Astrocyte (in vitro differentiated cells and primary cell): ENCODE data around the gene ZNF436. TPM values are rescaled to one million over a fixed set of nuclear protein-coding genes. Genes with fewer than 3 reads are reported as not detected.

ENCODE experiments used
- DNase-seq: peaks from one replicate; pipeline ENCODE4 v3.0.0-alpha.2; 2010; ENCODE audit warnings: low read depth
- FAIRE-seq: peaks from 2 replicates; lab custom pipeline; 2011; peaks lifted over from hg19 to GRCh38; lab: Jason Lieb, UNC
- H2AFZ ChIP-seq: 2 replicates; pipeline ENCODE4 v1.6.0; 2012; ENCODE audit warnings: low read depth, low read length, inconsistent platforms
- H3K27ac ChIP-seq: 2 replicates; pipeline ENCODE4 v1.5.1; 2011; ENCODE audit warnings: low read depth, low read length, inconsistent platforms
- H3K27me3 ChIP-seq: 2 replicates; pipeline ENCODE4 v1.6.0; 2011; ENCODE audit warnings: low read length, inconsistent platforms; ENCODE audit not compliant: insufficient read depth
- H3K36me3 ChIP-seq: 2 replicates; pipeline ENCODE4 v1.5.1; 2011; ENCODE audit warnings: low read length, inconsistent platforms; ENCODE audit not compliant: insufficient read depth
- H3K4me1 ChIP-seq: 2 replicates; pipeline ENCODE4 v1.5.1; 2011; ENCODE audit warnings: low read length, inconsistent platforms; ENCODE audit not compliant: insufficient read depth
- H3K4me2 ChIP-seq: 2 replicates; pipeline ENCODE4 v1.6.0; 2012; ENCODE audit warnings: low read length, inconsistent platforms
- H3K4me3 ChIP-seq: 2 replicates; pipeline ENCODE4 v1.5.1; 2011; ENCODE audit warnings: low read depth, mild to moderate bottlenecking, low read length, inconsistent platforms; ENCODE audit not compliant: insufficient read depth
- H3K79me2 ChIP-seq: 2 replicates; pipeline ENCODE4 v1.6.0; 2012; ENCODE audit warnings: mild to moderate bottlenecking, low read length, inconsistent platforms; ENCODE audit not compliant: insufficient read depth
- H3K9ac ChIP-seq: 2 replicates; pipeline ENCODE4 v1.6.0; 2012; ENCODE audit warnings: mild to moderate bottlenecking, low read length, inconsistent platforms
- H3K9me3 ChIP-seq: 2 replicates; pipeline ENCODE4 v1.5.1; 2012; ENCODE audit warnings: low read depth, mild to moderate bottlenecking, low read length, inconsistent platforms; ENCODE audit not compliant: insufficient read depth
- H4K20me1 ChIP-seq: 2 replicates; pipeline ENCODE4 v1.6.0; 2012; ENCODE audit warnings: low read length, inconsistent platforms; ENCODE audit not compliant: insufficient read depth
- H3K27ac Mint-ChIP-seq: one replicate; pipeline ENCODE4 v1.8.0; 2021; ENCODE audit warnings: mild to moderate bottlenecking, mixed read lengths; ENCODE audit not compliant: unreplicated experiment
- H3K27me3 Mint-ChIP-seq: one replicate; pipeline ENCODE4 v1.8.0; 2021; ENCODE audit warnings: low read depth, mixed read lengths; ENCODE audit not compliant: unreplicated experiment
- H3K36me3 Mint-ChIP-seq: one replicate; pipeline ENCODE4 v1.8.0; 2021; ENCODE audit warnings: low read depth, mixed read lengths; ENCODE audit not compliant: unreplicated experiment
- H3K4me1 Mint-ChIP-seq: one replicate; pipeline ENCODE4 v1.8.0; 2021; ENCODE audit warnings: low read depth, mixed read lengths; ENCODE audit not compliant: unreplicated experiment
- H3K4me3 Mint-ChIP-seq: one replicate; pipeline ENCODE4 v1.8.0; 2021; ENCODE audit warnings: mild to moderate bottlenecking, moderate library complexity, mixed read lengths; ENCODE audit not compliant: unreplicated experiment
- H3K9me3 Mint-ChIP-seq: one replicate; pipeline ENCODE4 v1.8.0; 2021; ENCODE audit warnings: mild to moderate bottlenecking, mixed read lengths; ENCODE audit not compliant: unreplicated experiment
- EZH2 ChIP-seq: IDR thresholded peaks from 2 replicates; pipeline ENCODE4 v1.6.1; 2012; ENCODE audit warnings: mild to moderate bottlenecking, low read length, inconsistent platforms; ENCODE audit not compliant: insufficient read depth
- total RNA-seq: library from RNA; stranded (reverse); gene quantifications from 2 replicates; pipeline ENCODE4 v1.2.1, GENCODE V29; 2021
- TF ChIP-seq, protein P1 (sequence below): IDR thresholded peaks from 2 replicates; pipeline ENCODE4 v1.5.1; 2011; ENCODE audit warnings: low read depth, mild to moderate bottlenecking, inconsistent platforms, low read length, moderate library complexity; ENCODE audit not compliant: insufficient read depth

The ZNF436 gene
- total RNA-seq, 1 donor from 2014 or later: 12.2 TPM

DNA sequence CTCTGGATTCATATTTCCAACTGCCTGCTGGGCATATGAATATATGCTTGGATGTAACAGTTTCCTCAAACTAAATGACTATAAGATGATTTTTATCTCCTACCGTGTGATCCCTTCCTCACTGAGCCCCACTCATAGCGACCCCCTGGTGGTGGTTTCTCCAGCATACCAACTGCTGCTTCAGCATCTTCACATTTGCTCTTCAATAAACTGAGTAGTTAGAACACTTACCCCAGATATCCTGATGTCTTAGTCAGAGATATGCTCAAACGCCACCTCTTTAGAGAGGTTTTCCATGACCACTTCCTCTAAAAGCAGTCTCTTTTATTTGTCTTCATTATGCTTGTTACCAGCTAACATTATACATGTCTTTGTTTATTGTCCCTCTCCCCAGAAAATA is 15.4 kb downstream of the ZNF436 start:
- Histone ChIP-seq H3K79me2 (no peaks in the 10 kb centered on the region), H3K27me3 (no peaks in the 10 kb centered on the region), H3K9me3 (no peaks in the 10 kb centered on the region), H3K36me3 (peaks cover 3% of the 10 kb centered on the region), H3K27ac (no peak overlapping the region), H2AFZ (no peak overlapping the region), H3K4me3 (no peak overlapping the region), H3K9ac (no peak overlapping the region), H4K20me1 (no peaks in the 10 kb centered on the region), H3K4me2 (no peak overlapping the region), H3K4me1 (no peaks in the 10 kb centered on the region)
- no peak for FAIRE-seq
- peaks cover 20% of the 10 kb centered on the region for H3K36me3 Mint-ChIP-seq
- TF ChIP-seq, protein P1, sequence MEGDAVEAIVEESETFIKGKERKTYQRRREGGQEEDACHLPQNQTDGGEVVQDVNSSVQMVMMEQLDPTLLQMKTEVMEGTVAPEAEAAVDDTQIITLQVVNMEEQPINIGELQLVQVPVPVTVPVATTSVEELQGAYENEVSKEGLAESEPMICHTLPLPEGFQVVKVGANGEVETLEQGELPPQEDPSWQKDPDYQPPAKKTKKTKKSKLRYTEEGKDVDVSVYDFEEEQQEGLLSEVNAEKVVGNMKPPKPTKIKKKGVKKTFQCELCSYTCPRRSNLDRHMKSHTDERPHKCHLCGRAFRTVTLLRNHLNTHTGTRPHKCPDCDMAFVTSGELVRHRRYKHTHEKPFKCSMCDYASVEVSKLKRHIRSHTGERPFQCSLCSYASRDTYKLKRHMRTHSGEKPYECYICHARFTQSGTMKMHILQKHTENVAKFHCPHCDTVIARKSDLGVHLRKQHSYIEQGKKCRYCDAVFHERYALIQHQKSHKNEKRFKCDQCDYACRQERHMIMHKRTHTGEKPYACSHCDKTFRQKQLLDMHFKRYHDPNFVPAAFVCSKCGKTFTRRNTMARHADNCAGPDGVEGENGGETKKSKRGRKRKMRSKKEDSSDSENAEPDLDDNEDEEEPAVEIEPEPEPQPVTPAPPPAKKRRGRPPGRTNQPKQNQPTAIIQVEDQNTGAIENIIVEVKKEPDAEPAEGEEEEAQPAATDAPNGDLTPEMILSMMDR: peak; percentile 4
- TF ChIP-seq EZH2: no peak
- peaks cover 5% of the 10 kb centered on the region for H3K9me3 Mint-ChIP-seq
- no peak overlapping the region for H3K4me3 Mint-ChIP-seq
- H3K27me3 Mint-ChIP-seq: peaks cover 11% of the 10 kb centered on the region
- no peaks in the 10 kb centered on the region for H3K4me1 Mint-ChIP-seq
- no peak for DNase-seq
- H3K27ac Mint-ChIP-seq: no peak overlapping the region

DNA sequence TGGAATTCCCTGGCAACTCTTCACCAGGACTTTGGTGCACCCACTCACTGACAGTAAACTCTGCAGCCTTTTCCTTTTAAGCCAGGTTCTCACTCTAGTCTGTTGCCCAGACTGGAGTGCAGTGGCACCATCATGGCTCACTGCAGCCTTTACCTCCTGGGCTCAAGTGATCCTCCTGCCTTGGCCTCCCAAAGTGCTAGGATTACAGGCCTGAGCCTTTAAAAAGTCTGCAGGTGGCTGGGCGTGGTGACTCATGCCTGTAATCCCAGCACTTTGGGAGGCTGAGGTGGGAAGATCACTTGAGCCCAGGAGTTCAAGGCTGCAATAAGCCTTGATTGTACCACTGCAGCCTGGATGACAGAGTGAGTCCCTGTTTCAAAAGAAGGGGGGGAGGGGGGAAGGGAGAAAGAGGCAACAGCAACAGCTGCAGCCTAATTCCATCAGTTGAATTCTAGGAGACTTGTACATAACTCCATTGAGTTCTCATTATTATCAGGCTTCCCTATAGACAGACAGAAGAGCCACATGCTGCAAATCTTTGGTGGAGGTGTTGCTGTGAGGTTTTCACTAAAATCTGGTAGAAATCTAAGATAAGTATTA is 17.4 kb downstream of the ZNF436 start:
- Histone ChIP-seq H4K20me1 (no peaks in the 10 kb centered on the region), H3K27me3 (no peaks in the 10 kb centered on the region), H2AFZ (no peak overlapping the region), H3K9ac (no peak overlapping the region), H3K79me2 (no peaks in the 10 kb centered on the region), H3K4me1 (no peaks in the 10 kb centered on the region), H3K4me2 (no peak overlapping the region), H3K27ac (no peak overlapping the region), H3K36me3 (no peaks in the 10 kb centered on the region), H3K9me3 (no peaks in the 10 kb centered on the region), H3K4me3 (no peak overlapping the region)
- TF ChIP-seq, protein P1: no peak
- TF ChIP-seq EZH2: no peak
- Mint-ChIP-seq H3K27me3 (peaks cover 11% of the 10 kb centered on the region), H3K4me1 (no peaks in the 10 kb centered on the region), H3K4me3 (no peak overlapping the region), H3K36me3 (peaks cover 10% of the 10 kb centered on the region), H3K27ac (no peak overlapping the region), H3K9me3 (no peaks in the 10 kb centered on the region)
- FAIRE-seq (no peak), DNase-seq (no peak)

DNA sequence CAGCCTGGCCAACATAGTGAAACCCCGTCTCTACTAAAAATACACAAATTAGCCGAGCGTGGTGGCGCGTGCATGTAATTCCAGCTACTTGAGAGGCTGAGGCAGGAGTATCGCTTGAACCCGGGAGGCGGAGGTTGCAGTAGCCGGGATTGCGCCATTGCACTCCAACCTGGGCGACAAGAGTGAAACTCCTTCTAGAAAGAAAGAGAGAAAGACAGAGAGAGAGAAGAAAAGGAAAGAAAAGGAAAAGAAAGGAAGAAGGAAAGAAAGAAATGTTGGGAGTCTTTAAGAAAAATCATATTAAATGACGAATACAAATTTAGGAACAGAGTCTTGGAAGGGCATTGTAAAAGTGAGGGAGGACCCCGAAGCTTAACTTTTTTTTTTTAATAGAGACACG is 23.7 kb downstream of the ZNF436 start:
- peaks cover 2% of the 10 kb centered on the region for H3K36me3 Mint-ChIP-seq
- Histone ChIP-seq H3K4me3 (no peak overlapping the region), H2AFZ (no peak overlapping the region), H3K4me1 (peaks cover 12% of the 10 kb centered on the region), H3K9me3 (no peaks in the 10 kb centered on the region), H4K20me1 (peaks cover 22% of the 10 kb centered on the region), H3K36me3 (no peaks in the 10 kb centered on the region), H3K9ac (no peak overlapping the region), H3K79me2 (peaks cover 29% of the 10 kb centered on the region), H3K27ac (no peak overlapping the region), H3K4me2 (no peak overlapping the region), H3K27me3 (no peaks in the 10 kb centered on the region)
- no peak overlapping the region for H3K4me3 Mint-ChIP-seq
- H3K27me3 Mint-ChIP-seq: peaks cover 2% of the 10 kb centered on the region
- H3K9me3 Mint-ChIP-seq: no peaks in the 10 kb centered on the region
- peak overlapping the region; percentile 89 for H3K27ac Mint-ChIP-seq
- FAIRE-seq (no peak), DNase-seq (no peak)
- H3K4me1 Mint-ChIP-seq: peaks cover 5% of the 10 kb centered on the region
- TF ChIP-seq, protein P1: no peak
- no peak for TF ChIP-seq EZH2
